Body of pancreas (tissue), 4 donors: ENCODE results near the gene TM2D3. TPM values are rescaled to one million over a fixed set of nuclear protein-coding genes. Genes with fewer than 3 reads are reported as not detected.

ENCODE experiments used
- ATAC-seq: fragments of 150-250 bp; one replicate; pipeline ENCODE4 v1.9.1; 2016
- DNase-seq, 4 donors: peaks; one replicate each; pipeline ENCODE4 v3.0.0-alpha.2; 2019
- H3K27ac ChIP-seq, 4 donors: fragments of 200-600 bp; sonication (generic); 1 replicate in 3 of 4; 2 replicates in 1 of 4; pipeline versions ENCODE4 v1.5.1 to v1.6.1; 2016 to 2019; ENCODE audit warnings: mild to moderate bottlenecking in 1 of 4, mixed read lengths in 1 of 4, moderate library complexity in 1 of 4
- H3K27me3 ChIP-seq, 2 donors: fragments of 200-600 bp; sonication (generic); one replicate each; pipeline ENCODE4 v1.6.0; 2016; ENCODE audit warnings: mild to moderate bottlenecking in 1 of 2
- H3K36me3 ChIP-seq, 2 donors: fragments of 200-600 bp; sonication (generic); replicated peaks in 1 of 2; 2 replicates each; pipeline ENCODE4 v1.5.1; 2016; ENCODE audit warnings: low read depth in 2 of 2; ENCODE audit not compliant: insufficient read depth in 1 of 2
- H3K4me1 ChIP-seq: fragments of 200-600 bp; sonication (generic); one replicate; pipeline ENCODE4 v1.6.0; 2016
- H3K4me3 ChIP-seq, 2 donors: fragments of 200-600 bp; sonication (generic); 1 replicate in 1 of 2; 2 replicates in 1 of 2; pipeline ENCODE4 v1.5.1; 2016 to 2019
- H3K9me3 ChIP-seq, 3 donors: fragments of 200-600 bp; sonication (generic); 1 replicate in 2 of 3; 2 replicates in 1 of 3; pipeline ENCODE4 v1.5.1; 2016
- POLR2A ChIP-seq, 3 donors: fragments of 450-650 bp; IDR thresholded peaks; one replicate each; pipeline ENCODE4 v1.6.1; 2016; ENCODE audit warnings: antibody characterized with exemption in 3 of 3, mild to moderate bottlenecking in 2 of 3
- WGBS, 2 donors: methylation state at CpG; one replicate each; pipeline ENCODE4 v1.1.5; 2017; 5-methylcytosine and 5-hydroxymethylcytosine counted together
- intact Hi-C: fragments of 100-400 bp; cut with DNase I; formaldehyde crosslinking; loops from one replicate; pipeline ENCODE4 v1.15.1; 2023
- total RNA-seq, 2 donors: library from RNA; depleted of rRNA; stranded (reverse); fragments of >200 nt; gene quantifications; one replicate each; pipeline ENCODE4 v1.1.0, GENCODE V29; 2016
- TF ChIP-seq, protein P1 (sequence below), 7 experiments: fragments of 450-650 bp in 4 of 7; fragments of 200-600 bp in 3 of 7; sonication (generic) in 3 of 7; IDR thresholded peaks; one replicate each; pipeline ENCODE4 v1.5.1; 2016 to 2019; ENCODE audit warnings: antibody characterized with exemption in 7 of 7

TM2D3 gene
- total RNA-seq, 2 donors from 2014 or later: 28.3 to 30.9 TPM

GRCh38 chr15:101604124-101604874, 47.9 kb downstream of the TM2D3 start:
- intact Hi-C loops: no loop called here
- ATAC-seq: no peak

DNA sequence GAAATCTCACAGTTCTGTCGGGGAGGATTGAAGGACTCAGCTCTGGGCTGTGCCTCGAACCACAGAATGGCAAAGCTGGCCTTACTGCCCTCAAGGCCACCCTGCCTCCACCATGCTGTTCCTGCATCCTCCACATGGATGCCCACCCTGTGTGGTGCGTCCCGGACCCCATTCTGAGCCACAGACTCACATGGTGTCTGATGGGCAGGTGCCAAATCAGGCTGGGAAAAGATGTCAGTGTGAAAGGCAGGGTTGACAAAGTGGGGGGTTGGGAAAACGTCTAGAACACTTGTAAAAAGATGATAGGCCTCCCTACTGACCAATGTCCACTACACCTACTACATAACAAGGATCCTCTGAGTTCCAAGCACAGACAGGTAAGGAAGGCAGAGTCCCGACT, 49.4 kb downstream of the TM2D3 start:
- whole genome bisulfite sequencing, 2 donors: 74 to 75% methylated on average over 6 of the region's 6 CpGs

More at GRCh38 chr15:101604124-101604874, 47.9 kb downstream of the TM2D3 start:
- Histone ChIP-seq H3K27me3 (peaks cover 0 to 3% of the 10 kb centered on the region in 2 donors), H3K4me1 (no peaks in the 10 kb centered on the region), H3K36me3 (no peaks in the 10 kb centered on the region), H3K9me3 (no peaks in the 10 kb centered on the region), H3K4me3 (no peak overlapping the region), H3K27ac (no peak overlapping the region)
- TF ChIP-seq POLR2A (IDR thresholded peaks at IDR 0.05): no peak
- TF ChIP-seq, protein P1, sequence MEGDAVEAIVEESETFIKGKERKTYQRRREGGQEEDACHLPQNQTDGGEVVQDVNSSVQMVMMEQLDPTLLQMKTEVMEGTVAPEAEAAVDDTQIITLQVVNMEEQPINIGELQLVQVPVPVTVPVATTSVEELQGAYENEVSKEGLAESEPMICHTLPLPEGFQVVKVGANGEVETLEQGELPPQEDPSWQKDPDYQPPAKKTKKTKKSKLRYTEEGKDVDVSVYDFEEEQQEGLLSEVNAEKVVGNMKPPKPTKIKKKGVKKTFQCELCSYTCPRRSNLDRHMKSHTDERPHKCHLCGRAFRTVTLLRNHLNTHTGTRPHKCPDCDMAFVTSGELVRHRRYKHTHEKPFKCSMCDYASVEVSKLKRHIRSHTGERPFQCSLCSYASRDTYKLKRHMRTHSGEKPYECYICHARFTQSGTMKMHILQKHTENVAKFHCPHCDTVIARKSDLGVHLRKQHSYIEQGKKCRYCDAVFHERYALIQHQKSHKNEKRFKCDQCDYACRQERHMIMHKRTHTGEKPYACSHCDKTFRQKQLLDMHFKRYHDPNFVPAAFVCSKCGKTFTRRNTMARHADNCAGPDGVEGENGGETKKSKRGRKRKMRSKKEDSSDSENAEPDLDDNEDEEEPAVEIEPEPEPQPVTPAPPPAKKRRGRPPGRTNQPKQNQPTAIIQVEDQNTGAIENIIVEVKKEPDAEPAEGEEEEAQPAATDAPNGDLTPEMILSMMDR (IDR thresholded peaks at IDR 0.05): no peak
- WGBS, 2 donors: 80 to 82% methylated on average over 4 of the region's 4 CpGs
- DNase-seq: no peak

GRCh38 chr15:101600035-101600434, 52.1 kb downstream of the TM2D3 start:
- WGBS, 2 donors: 24% methylated on average over 3 to 4 of the region's 4 CpGs
- DNase-seq: no peak

More for the DNA sequence above, 49.4 kb downstream of the TM2D3 start:
- Histone ChIP-seq H3K4me3 (no peak overlapping the region), H3K4me1 (no peaks in the 10 kb centered on the region), H3K27ac (no peak overlapping the region), H3K36me3 (no peaks in the 10 kb centered on the region), H3K27me3 (peaks cover 0 to 3% of the 10 kb centered on the region in 2 donors), H3K9me3 (no peaks in the 10 kb centered on the region)
- TF ChIP-seq POLR2A (IDR thresholded peaks at IDR 0.05): no peak
- TF ChIP-seq, protein P1 (IDR thresholded peaks at IDR 0.05): no peak
- ATAC-seq (no peak), DNase-seq (no peak)
- intact Hi-C loops: no loop called here

GRCh38 chr15:101599091-101599490, 53.1 kb downstream of the TM2D3 start:
- Histone ChIP-seq H3K4me3 (no peak overlapping the region), H3K36me3 (no peaks in the 10 kb centered on the region), H3K4me1 (no peaks in the 10 kb centered on the region), H3K9me3 (peaks cover 0 to 4% (median 0%) of the 10 kb centered on the region in 3 donors), H3K27ac (no peak overlapping the region), H3K27me3 (no peaks in the 10 kb centered on the region)
- no peak for ATAC-seq
- TF ChIP-seq POLR2A (IDR thresholded peaks at IDR 0.05): no peak
- TF ChIP-seq, protein P1 (IDR thresholded peaks at IDR 0.05): no peak
- DNase-seq: no peak
- 70 to 73% methylated on average over 3 of the region's 3 CpGs for WGBS, 2 donors
- intact Hi-C loops: no loop called here

More at GRCh38 chr15:101600035-101600434, 52.1 kb downstream of the TM2D3 start:
- no peaks in the 10 kb centered on the region for H3K9me3 ChIP-seq
- H3K27ac ChIP-seq: no peak overlapping the region
- H3K4me3 ChIP-seq: no peak overlapping the region
- no peaks in the 10 kb centered on the region for H3K27me3 ChIP-seq
- no peak for ATAC-seq
- H3K4me1 ChIP-seq: no peaks in the 10 kb centered on the region
- intact Hi-C loops: no loop called here
- no peaks in the 10 kb centered on the region for H3K36me3 ChIP-seq
- TF ChIP-seq, protein P1 (IDR thresholded peaks at IDR 0.05): no peak
- TF ChIP-seq POLR2A (IDR thresholded peaks at IDR 0.05): no peak
